Kasumi-1 (cell line): Measurements from ENCODE around the gene LDHAL6A.

Experiments
- DNase-seq, 2 experiments: peaks; one replicate each; lab custom pipeline; 2025; lab: John Stamatoyannopoulos, UW

The LDHAL6A gene

DNA sequence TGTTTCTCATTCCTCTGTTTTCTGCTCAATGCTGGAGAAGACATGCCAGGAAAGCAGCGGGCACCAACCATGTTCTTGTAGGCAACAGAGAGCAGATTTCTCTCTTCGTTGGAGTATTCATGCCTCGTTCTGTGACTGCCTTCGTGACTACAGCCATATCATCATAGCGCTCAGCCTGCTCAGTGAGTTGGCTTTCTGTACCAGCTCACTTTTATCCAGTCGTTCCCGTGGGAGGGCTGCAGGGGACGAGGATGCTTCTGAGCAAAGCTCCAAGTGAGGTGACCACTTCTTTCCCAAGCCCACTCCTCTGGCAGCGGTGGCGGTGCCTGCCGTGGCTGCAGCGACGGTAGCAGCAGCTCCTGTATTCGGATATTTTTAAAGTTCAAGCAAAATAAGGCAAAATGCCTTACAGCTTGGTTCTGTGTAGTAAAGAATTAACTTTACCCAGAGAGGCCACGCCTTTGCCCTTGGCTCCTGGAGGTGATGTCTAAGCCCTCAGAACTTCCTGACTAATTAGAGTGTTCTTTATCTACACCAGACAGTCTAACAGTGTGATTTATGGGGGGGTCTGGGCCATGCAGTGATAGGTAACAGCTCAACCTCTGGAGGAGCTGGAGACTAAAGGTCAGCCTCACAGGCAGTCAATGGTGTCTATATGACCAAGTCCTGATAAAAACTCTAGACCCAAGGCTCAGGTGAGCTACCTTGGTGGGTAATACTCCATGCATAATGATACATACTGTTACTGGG, 35.3 kb downstream of the LDHAL6A start:
- no peak for DNase-seq

- no peak for DNase-seq
These were observed 36.3 kb downstream of the LDHAL6A start for GRCh38 chr11:18491924-18492323.

DNA sequence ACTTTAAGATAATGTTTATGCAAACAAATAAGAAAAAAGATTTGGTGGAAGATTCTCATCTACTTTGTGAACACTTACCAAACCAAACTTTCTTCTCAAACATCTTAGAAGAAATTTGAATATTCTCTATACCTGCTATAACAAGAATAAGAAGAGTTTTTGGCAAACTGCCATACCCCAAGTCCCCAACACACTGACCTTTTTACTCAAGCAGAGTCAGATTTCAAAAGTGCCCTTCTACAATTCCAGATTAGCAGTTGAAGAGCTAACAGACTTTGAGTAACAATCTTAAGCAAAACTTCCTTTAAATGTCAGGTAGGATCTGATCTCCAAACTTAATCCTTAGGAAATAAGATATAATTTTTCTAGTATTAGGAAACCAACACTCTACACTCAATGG, 37.2 kb downstream of the LDHAL6A start:
- no peak for DNase-seq

- DNase-seq = no peak
These were observed 37.7 kb downstream of the LDHAL6A start for GRCh38 chr11:18493310-18493709.

DNA sequence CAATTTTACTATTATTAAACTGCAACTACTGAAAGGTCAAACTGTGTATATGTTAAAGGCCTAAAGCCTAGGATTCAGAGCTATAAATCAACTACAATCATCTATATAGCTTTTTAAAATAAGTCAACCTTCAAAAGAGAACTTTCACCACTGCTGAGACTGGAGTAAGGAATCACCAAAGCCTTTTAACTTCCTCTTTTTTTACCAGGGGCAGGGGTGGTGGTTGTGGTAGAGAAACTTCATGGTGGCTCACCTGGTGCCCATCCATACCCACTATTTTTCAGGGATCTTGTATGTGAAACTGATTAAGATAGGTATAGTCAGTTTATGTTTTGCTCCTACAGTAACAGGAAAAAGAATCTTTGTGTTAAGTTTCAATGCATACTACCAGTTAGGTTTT, 39.6 kb downstream of the LDHAL6A start:
- DNase-seq = peak; percentile 40 to 46

GRCh38 chr11:18495703-18496102, 40.0 kb downstream of the LDHAL6A start:
- no peak for DNase-seq

DNA sequence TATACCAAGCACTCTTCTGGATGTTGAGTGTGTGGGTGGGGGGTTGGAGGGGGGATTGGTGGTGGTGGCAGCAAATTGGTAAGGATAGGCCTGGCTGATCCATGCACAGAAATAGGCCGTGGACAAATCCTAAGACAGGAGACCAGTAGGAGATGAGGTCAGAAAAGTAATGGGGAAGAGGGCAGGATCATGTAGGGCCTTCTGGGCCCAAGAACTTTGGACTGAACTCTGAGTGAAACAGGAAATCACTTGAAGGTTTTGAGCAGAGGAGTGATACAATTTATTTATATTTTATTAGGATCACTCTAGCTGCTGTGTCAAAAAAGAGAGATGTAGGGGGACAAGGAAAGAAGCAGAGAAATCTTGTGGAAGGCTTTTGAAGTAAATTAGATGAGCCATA, 42.4 kb downstream of the LDHAL6A start:
- DNase-seq = no peak

DNA sequence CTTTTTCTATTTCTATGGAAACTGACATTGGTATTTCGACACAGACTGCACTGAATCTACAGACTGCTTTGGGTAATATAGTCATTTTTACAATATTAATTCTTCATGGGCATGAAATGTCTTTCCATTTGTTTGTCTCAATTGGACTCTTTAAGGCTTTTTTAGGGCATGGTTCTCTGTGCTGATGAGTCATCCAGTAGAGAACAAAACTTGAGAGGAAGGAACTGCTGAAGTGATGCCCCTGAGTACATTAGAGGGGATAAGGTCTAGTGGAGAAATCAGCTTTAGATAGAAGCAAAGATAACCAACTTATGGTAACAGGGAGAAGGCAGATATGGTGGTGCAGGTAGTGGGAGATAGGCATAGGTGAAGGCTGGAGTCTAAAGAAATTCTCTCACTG, 46.0 kb downstream of the LDHAL6A start:
- no peak for DNase-seq

DNA sequence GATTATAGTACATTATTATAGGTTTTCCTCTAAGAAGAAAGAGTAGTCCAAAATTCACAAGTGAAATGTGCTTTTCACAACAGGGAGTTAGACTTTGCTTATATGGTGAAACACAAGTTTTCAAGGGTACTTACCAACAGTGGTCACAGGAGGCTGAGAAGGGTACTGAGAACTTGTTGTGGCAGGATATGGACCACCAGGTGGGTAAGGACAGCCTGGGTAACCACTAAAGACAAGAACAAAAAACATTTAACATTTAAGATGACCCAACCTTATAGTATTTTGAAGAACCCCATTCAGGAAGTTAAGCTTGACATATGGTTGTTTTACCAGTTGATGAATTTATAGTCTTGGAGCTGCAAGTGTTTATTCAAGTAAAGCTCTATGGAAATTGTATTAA, 46.7 kb downstream of the LDHAL6A start:
- no peak for DNase-seq

DNA sequence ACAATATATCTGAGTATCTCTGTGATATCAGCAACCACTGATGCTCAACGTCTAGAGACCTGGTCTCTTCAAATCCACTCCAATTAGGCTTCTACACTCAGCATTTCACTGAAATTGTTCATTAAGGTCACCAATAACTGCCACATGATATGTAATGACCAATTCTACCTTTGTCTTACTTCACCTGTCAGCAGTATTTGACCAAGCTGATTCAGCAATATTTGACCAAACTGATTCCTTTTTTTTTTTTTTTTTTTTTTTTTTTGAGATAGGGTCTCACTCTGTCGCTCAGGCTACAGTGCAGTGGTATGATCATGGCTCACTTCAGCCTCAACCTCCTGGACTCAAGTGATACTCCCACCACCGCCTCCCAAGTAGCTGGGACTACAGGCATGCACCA, 65.5 kb downstream of the LDHAL6A start:
- DNase-seq = no peak

DNA sequence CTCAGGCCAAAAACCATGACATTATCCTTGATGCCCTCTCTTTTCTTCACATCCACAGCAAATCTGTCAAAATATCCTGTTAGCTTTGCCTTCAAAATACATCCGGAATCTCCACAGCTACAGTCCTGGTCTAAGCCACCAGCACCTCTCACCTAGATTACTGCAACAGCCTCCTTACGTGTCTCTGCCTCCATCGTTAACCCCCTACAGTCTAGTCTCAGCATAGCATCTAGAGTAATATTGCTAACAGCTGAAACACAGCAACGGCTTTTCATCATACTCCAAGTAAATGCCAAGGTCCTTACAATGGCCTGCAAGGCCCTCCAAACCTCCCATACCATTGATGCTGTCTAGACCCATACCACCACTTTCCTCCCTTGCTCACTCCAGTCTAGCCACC, 66.7 kb downstream of the LDHAL6A start:
- DNase-seq = peak; percentile 29 to 33

GRCh38 chr11:18523084-18523483, 67.4 kb downstream of the LDHAL6A start:
- no peak for DNase-seq

DNA sequence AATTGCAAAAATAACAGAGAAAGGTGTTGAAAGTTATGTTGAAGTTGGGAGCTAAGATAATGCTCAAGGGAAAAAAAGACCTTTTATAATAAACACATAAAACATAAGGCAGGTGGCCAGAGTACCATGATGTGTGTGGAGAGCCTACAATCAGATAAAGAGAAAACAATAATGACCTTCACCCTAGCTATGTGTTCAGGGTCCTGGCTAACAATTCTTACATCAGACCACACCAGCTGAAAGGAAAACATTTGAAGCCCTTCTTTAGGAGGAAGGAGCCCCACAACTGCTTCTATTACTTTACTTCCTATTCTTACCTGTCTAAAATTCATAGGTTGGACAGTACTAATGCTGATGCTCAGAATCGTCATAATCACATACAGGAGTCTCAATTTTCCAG, 68.6 kb downstream of the LDHAL6A start:
- DNase-seq = no peak

DNA sequence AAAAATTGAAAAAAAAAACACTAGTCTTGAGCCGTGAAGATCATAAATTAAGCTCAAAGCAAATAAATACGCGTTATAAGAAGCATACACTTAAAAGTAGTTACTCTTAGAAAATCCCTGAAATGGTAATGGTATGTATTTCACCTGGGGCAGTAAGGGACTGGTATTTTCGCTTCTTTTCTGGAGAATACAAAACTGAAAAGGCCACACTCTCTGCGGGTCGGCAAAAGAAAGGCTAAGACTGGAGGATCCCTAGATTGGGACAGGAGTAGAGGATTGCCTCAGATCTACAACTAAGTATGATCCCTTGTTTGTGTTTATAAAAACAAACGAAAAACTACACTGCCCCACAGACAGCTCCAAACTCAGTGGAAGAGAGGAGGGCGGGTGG, 70.5 kb downstream of the LDHAL6A start:
- peak in 1 of 2 experiments; percentile 52 for DNase-seq

DNA sequence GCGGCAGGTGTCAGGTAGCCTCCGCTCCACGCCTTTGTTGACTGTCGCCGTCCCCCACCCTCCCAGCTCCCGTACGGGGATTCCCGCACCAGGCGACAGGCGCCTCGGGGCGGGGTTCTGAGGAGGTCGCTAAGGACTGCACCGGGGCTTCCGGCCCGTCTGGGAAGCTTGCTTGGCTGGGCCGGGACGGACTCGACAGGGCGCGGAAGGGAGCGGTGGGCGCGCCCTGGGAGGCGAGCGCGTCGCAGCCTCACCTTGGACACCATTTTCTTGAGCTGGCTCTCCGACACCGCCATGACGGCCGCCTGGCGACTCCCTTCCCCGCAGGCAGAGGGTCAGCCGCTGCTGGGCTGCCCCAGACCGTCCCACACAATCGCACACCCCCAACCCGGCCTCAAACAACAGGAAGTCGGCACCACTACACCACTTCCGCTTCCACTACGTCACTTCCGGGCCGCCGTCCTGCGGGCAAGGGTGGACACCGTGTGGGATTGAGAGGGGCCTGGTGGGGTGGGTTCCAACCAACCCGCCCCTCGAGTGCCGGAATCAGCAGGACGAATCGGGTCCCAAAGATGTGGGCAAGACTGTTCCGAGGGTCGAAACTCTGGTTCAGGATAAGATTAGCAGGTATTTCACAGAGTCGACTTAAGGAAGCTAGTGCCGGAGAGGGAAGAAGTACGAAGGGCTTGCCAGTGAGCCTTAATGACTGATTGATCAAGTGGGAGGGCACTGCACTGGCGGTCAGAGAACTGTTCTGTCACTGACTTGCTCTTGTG, 71.1 kb downstream of the LDHAL6A start, which contains the start of gene TSG101:
TSS of gene TSG101 (minus strand) at position 422 of the 776 bp plus-strand sequence. CDS start at position 296, 126 bp downstream.
- peak; percentile 73 to 79 for DNase-seq

GRCh38 chr11:18527512-18527911, 71.9 kb downstream of the LDHAL6A start:
- peak; percentile 11 to 13 for DNase-seq
